Measurements from ENCODE around the gene CDON. TPM values are rescaled to one million over a fixed set of nuclear protein-coding genes. Genes with fewer than 3 reads are reported as not detected.
"Not testable (repeated sequence)": the region's sequence is repeated elsewhere in the genome, so short reads cannot be mapped to it uniquely, and the experiment has no call there.

CDON gene
- total RNA-seq, 1 donor from 2014 or later, result 7.4 TPM

DNA sequence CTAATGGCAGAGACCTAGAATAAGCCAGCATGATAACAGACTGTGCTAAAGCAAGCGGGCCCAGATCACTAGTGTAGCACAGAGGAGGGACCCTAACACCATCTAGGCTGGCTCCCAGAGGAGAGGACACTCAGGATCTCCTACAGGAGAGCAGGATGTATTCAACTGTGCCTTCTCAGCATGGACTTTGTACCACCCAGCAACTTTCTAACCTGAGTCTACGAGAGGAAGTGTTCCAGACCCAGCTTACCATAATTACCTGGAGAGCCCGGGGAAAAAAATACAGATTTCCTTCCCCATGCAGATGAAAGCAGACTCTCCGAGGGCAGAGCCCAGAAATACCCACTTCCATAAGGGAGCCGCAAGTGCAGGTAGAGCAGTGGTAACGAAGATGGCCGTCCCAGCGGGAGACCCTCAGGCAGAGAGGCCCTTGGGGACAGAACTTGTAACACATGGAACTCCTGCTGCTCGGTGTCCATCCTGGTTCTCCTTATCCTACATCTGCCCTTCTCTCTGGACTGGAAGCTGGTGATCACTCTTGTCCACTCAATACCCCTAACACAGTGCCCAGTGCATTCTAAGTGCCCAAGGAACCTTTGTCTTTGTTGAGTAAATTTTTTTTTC, 138.2 kb downstream of the CDON start:
- no peak for DNase-seq (ENCODE audit: low spot score)

DNA sequence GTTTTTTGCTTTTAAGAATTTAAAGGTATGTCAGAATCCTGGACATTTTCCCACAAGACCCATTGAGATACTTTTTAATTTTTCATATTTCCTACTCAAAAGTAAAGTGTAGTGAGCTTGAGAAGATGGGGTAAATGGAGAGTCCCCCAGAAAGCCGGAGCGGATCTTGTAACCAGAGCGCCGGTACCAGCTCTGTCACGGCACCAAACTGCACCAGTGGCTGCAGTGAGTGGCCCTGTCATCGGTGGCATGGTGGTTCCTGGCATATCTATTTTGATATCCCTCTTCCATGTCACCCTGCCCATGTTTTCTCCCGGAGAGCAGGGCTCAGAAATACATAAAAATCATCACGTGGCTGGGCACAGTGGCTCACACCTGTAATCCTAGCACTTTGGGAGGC, 139.0 kb downstream of the CDON start:
- DNase-seq (ENCODE audit: low spot score), result no peak

DNA sequence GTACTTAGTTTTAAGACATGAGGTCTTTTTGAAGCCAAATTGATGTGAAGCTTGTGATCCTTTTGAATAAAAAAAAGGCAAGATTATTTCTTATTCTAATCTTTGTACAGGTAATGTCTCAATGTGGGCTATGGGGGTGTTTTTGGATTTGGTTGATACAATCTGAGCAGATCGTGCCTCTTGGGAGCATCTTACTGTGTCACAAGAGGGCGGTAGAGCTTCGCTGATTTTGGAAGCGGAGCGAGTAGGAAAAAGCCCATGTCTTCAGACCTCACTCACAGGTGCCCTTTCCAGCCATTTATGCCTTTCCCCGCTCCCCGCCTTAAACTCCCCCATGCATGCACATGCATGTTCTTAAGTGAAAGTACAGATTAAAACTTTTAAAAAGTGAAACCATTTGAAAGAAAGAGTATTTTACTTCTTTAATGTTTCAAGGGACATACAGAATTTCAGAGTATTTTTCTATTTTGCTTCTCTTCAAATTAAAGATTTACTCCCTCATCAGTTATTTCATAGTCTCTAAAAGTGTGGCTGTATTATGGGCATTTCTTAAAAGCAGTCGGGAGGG, 139.6 kb downstream of the CDON start:
- DNase-seq (ENCODE audit: low spot score), result peak; percentile 68

DNA sequence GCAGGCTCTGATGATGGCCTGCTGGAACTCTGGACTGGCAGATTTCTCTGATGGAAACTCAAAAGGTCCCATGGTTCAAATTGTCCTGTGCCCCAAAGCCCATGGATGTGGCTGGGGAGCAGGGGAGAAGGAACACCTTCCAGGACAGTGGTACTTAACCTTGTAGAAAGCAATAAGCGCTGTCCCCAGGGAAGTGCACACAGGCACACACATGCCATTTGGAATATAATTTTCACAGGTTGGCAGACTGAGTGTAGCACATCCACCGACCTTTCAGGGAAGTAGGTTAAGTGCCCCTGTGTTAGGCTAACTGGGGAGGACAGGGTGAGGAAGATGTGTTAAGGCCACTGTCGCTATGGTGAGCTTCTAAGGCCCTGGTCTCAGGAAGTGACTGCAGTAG, 140.5 kb downstream of the CDON start:
- no peak for DNase-seq (ENCODE audit: low spot score)

DNA sequence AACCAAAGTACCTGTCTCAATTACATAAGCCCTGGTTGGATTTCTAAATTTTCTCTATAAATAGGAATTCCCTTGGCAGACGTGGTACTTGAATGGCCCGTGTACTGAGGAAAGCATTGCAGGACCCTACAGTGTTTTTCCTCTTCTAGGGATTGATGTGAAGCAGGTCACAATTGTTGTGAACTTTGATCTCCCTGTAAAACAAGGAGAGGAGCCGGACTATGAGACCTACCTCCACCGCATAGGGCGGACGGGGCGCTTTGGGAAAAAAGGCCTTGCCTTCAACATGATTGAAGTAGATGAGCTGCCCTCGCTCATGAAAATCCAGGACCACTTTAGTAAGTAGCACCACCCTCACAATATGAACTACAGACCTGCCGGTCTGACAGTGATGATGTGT, 141.6 kb downstream of the CDON start:
- no peak for DNase-seq (ENCODE audit: low spot score)

DNA sequence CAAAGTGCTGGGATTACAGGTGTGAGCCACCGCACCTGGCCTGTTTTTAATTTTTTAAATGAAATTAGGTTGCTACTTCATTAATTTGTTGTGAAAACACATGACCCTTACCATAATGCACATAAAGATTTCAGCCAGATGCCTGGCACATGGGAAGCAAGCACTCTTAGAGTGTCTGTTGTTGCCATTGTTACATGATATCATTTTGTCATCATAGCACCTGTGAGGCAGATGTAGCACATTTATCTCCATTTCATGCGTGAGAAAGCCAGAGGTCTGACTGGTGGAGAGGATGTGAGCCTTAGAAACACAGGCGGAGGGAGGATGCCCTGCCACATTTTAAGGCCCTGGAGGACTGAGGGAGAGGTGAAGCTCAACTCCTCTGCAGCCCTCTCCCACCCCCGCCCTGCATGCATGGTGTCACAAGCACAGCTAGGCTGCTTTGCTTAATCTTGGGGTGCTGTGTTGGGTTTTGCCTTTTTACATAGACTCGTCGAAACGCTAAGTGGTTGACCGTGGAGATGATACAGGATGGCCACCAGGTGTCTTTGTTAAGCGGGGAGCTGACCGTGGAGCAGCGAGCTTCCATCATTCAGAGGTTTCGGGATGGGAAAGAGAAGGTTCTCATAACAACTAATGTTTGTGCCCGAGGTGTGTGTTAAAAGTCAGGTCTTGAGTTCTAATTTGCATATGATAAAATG, 144.4 kb downstream of the CDON start:
- no peak for DNase-seq (ENCODE audit: low spot score)

DNA sequence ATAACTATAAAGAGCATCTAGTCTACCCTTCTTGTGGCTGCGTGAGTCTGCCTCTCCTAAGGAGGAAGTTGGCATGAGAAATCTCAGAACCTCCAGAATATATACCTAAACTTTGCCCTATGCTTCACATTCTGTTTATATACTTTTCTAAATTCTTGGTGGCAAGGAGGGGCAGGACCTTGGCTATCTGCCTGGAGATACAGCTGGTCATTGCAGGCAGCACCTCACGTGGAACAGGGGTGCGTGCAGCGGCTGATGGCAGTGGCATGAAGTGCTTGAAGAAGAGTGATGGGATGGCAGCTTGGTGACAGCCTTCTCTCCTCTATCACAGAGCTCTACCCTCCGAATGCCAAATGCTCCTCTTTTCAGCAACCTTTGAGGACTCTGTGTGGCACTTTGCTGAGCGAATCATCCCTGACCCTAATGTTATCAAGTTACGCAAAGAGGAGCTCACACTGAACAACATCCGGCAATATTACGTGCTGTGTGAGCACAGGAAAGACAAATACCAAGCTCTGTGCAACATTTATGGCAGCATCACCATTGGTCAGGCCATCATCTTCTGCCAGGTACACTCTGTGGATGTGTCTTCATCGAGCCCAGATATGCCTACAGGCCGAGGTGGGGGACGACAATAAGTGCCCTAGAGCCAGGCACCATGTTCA, 145.9 kb downstream of the CDON start:
- no peak for DNase-seq (ENCODE audit: low spot score)

DNA sequence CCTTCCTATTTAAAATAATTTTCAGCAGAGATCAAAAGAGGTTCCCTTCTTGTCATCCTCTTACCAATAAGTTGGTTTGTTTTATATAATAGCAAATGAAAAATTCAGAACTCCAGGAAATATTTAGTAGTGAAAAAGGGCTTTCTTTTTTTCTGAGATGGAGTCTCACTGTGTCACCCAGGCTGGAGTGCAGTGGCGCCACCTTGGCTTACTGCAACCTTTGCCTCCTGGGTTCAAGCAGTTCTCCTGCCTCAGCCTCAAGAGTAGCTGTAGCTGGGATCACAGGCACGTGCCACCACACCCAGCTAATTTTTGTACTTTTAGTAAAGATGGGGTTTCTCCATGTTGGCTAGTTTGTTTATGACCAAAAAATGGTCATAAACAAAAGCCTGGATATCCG, 148.1 kb downstream of the CDON start:
- DNase-seq (ENCODE audit: low spot score), result not testable (repeated sequence)

DNA sequence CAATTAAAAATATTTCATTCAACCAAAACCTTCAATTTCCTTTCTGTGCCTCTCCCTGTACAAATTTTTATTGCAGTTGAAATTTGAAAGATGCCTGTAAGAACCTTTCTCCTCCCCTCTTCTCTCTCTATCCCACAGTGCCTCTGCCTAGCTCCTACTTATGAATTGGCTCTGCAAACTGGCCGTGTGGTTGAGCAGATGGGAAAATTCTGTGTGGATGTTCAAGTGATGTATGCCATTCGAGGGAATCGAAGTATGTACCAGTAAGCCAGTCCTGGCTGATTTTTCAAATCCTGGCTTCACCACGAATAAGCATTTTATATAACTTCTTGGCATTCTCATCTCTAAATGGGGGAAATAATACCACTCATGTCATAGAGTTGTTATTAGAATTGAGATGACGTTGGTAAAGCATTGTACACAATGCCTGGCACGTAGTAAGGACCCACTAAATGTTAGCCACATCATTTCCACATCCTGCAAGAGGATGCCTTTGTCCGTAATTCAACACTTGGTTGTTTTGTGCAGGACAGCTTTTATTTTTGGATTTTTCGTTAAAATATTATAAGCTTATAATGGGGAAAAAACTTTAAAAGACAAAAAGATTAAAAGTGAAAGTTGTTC, 152.3 kb downstream of the CDON start:
- DNase-seq (ENCODE audit: low spot score), result no peak

Other genes starting within 250 kb of the CDON start
- gene PATE4, start 229.6 kb downstream of the CDON start, total RNA-seq, result not detected
- gene HYLS1, start 175.2 kb downstream of the CDON start, total RNA-seq, result 2.7 TPM
- gene PUS3, start 159.7 kb downstream of the CDON start, total RNA-seq, result 14.8 TPM
- gene DDX25, start 158.4 kb downstream of the CDON start, total RNA-seq, result not detected
- 0.75 TPM for gene VSIG10L2, start 116.8 kb downstream of the CDON start, total RNA-seq
- gene RPUSD4, start 148.8 kb upstream of the CDON start, total RNA-seq, result 24.7 TPM
- 22.2 TPM for gene FAM118B, start 148.9 kb upstream of the CDON start, total RNA-seq
- gene SRPRA, start 206.0 kb upstream of the CDON start, total RNA-seq, result 130 TPM
- gene FOXRED1, start 206.3 kb upstream of the CDON start, total RNA-seq, result 29.8 TPM
- 14.5 TPM for gene TIRAP, start 220.2 kb upstream of the CDON start, total RNA-seq
- 23.2 TPM for gene DCPS, start 241.2 kb upstream of the CDON start, total RNA-seq